Endothelial cell of coronary artery (primary cell): Measurements from ENCODE around the gene GRK2. TPM values are rescaled to one million over a fixed set of nuclear protein-coding genes. Genes with fewer than 3 reads are reported as not detected.

Experiments
- total RNA-seq: library from RNA; depleted of rRNA; stranded (reverse); fragments of >200 nt; gene quantifications from 2 replicates; pipeline ENCODE4 v1.2.3, GENCODE V29; 2014

Gene GRK2
- total RNA-seq: 34.3 and 40.1 TPM in 2 replicates

DNA sequence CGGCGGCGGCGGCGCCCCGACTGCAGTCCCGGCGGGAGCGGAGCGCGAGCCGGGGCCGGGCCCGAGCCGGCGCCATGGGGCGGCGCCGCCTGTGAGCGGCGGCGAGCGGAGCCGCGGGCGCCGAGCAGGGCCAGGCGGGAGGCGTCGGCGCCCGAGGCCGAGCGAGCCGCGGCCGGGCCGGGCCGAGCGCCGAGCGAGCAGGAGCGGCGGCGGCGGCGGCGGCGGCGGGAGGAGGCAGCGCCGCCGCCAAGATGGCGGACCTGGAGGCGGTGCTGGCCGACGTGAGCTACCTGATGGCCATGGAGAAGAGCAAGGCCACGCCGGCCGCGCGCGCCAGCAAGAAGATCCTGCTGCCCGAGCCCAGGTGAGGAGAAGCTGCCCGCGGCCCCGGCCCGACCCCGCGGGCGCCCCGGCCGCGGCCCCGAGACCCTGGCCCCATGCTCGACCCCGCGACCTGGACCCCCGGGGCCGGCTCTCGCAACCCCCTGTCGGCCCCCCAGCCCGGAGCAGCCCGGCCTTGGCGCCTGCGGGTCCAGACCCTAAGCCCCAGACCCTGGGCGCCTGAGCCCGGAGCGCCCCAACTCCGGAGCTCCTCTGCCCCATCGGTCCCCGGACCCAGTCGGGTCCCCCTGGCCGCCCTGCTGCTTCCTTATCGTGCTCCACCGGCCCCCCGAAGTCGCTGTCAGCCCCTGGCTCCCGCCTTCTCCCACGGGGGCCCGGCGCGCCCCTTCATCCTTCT, at the start of gene GRK2:
GRK2 (plus strand) TSS at position 25 of the 739 bp plus-strand sequence; CDS start at position 252, 227 bp downstream.

DNA sequence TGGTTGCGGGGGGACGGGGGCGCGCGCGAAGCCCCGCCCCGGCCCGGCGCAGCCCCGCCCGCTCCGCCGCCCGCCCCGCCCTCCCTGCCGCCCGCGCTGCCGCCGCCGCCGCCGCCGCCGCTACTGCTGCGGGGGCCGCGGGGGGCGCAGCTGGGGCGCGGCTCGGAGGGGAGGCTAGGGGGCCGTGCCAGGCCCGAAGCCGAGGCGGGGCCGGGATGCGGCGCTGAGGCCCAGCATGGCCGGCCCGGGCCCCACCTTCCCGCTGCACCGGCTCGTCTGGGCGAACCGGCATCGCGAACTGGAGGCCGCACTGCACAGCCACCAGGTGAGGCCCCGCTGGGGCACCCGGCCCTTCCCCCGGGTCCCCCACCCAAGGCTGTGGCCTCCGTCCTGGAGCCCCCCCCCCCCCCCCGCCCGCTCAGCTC, 23.0 kb downstream of the GRK2 start, which contains the start of gene ANKRD13D:
ANKRD13D (plus strand) TSS at position 78 of the 425 bp plus-strand sequence; CDS start at position 236, 158 bp downstream.

DNA sequence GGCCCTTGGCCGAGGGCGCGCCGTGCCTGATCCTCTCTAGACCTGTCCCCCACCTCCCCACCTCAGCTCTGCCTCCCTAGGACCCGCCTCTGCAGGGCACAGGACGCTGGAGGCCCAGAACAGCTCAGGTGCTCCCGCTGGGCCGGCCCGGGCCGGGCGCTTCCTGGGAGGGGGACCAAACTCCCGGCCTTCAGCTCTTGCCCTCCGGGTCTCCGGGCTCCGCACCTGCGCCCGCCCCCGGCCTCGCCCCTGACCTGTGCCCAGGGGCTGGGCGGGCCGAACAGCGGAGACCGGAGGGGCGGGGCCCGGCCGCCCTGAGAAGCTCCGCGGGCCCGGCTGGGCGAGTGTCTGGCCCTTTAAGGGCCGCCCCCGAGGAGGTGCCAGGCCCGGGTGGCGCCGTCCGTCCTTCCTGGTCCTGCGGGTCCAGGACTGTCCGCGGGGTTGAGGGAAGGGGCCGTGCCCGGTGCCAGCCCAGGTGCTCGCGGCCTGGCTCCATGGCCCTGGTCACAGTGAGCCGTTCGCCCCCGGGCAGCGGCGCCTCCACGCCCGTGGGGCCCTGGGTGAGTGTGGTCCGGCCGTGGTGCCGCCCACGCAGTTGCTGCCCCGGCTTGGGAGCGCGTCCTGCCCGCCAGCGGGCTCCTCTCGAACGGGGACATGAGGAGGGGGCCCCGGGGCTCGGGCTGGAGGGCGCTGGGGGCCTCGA, 37.0 kb downstream of the GRK2 start, which contains the start of gene SSH3:
SSH3 (plus strand) TSS at position 399 of the 703 bp plus-strand sequence; CDS start at position 495, 96 bp downstream.

Other genes starting within 250 kb of the GRK2 start
- 0.56 TPM in 1 of 2 replicates, not detected in the other for gene SYT12, start 243.3 kb upstream of the GRK2 start, total RNA-seq
- 3.8 and 14.1 TPM in 2 replicates for gene RHOD, start 209.6 kb upstream of the GRK2 start, total RNA-seq
- 34.2 and 52.8 TPM in 2 replicates for gene KDM2A, start 147.2 kb upstream of the GRK2 start, total RNA-seq
- 29.1 and 54.3 TPM in 2 replicates for gene ANKRD13D, start 22.8 kb downstream of the GRK2 start, total RNA-seq
- 5.7 and 8.5 TPM in 2 replicates for gene SSH3, start 37.1 kb downstream of the GRK2 start, total RNA-seq
- 26.4 and 47.5 TPM in 2 replicates for gene POLD4, start 87.1 kb downstream of the GRK2 start, total RNA-seq
- gene CLCF1, start 107.1 kb downstream of the GRK2 start, total RNA-seq: 2.7 and 3.3 TPM in 2 replicates
- 3.2 and 5.5 TPM in 2 replicates for gene RAD9A, start 125.5 kb downstream of the GRK2 start, total RNA-seq
- gene PPP1CA, start 135.4 kb downstream of the GRK2 start, total RNA-seq: 183 and 226 TPM in 2 replicates
- gene TBC1D10C, start 137.6 kb downstream of the GRK2 start, total RNA-seq: under 0.01 and 0.09 TPM in 2 replicates
- gene CARNS1, start 149.2 kb downstream of the GRK2 start, total RNA-seq: under 0.01 and 0.09 TPM in 2 replicates
- gene RPS6KB2, start 162.0 kb downstream of the GRK2 start, total RNA-seq: 29.7 and 32.5 TPM in 2 replicates
- 0.18 and 0.85 TPM in 2 replicates for gene PTPRCAP, start 171.2 kb downstream of the GRK2 start, total RNA-seq
- 133 and 168 TPM in 2 replicates for gene CORO1B, start 177.0 kb downstream of the GRK2 start, total RNA-seq
- not detected in 2 replicates for gene GPR152, start 186.3 kb downstream of the GRK2 start, total RNA-seq
- 0.45 and 1.1 TPM in 2 replicates for gene CABP4, start 188.9 kb downstream of the GRK2 start, total RNA-seq
- gene TMEM134, start 202.8 kb downstream of the GRK2 start, total RNA-seq: 9.7 and 22.0 TPM in 2 replicates
- gene AIP, start 216.6 kb downstream of the GRK2 start, total RNA-seq: 86.3 and 135 TPM in 2 replicates
- 11.2 and 24.2 TPM in 2 replicates for gene PITPNM1, start 238.9 kb downstream of the GRK2 start, total RNA-seq
- 12.7 and 13.1 TPM in 2 replicates for gene CDK2AP2, start 241.7 kb downstream of the GRK2 start, total RNA-seq